GM19372 (cell line): ENCODE measurements around the gene OR13G1.
"Not testable (repeated sequence)": the region's sequence is repeated elsewhere in the genome, so short reads cannot be mapped to it uniquely, and the experiment has no call there.

Experiments
- ATAC-seq: cut with Tn5 transposase; IDR thresholded peaks from one replicate; pipeline ENCODE4 v1.9.1; 2021; ENCODE audit warnings: mild to moderate bottlenecking, low read depth, moderate library complexity; ENCODE audit not compliant: unreplicated experiment

Gene OR13G1, protein sequence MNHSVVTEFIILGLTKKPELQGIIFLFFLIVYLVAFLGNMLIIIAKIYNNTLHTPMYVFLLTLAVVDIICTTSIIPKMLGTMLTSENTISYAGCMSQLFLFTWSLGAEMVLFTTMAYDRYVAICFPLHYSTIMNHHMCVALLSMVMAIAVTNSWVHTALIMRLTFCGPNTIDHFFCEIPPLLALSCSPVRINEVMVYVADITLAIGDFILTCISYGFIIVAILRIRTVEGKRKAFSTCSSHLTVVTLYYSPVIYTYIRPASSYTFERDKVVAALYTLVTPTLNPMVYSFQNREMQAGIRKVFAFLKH

DNA sequence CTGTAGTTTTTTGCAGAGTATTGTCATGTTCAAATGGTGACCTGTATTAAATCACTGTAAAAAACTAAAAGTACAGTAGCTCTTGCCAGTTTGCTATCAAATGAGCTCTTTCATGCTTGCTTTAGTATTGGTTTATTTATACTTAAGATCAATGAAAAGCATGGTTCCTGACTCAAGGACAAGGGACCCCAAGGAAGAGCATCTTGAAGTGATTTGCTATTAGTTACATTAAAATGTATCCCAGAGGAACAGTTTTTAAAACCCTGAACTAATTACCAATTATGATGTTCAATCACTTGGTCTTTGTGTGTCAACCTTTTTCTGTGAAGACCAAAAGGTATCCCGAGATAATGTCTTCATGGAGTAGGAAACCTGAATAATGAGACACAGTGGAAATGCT lies at the start of gene OR13G1:
TSS of gene OR13G1 (minus strand) at position 101 of the 400 bp plus-strand sequence. CDS start 6,698 bp downstream, outside the sequence.
- ATAC-seq = no peak

GRCh38 chr1:247721222-247721621 lies 41.7 kb upstream of the OR13G1 start:
- ATAC-seq = no peak

GRCh38 chr1:247716546-247716945 lies 37.0 kb upstream of the OR13G1 start, which contains the start of gene OR6F1:
OR6F1 (minus strand) TSS chr1:247716646; CDS start chr1:247712755, 3,891 bp downstream.
- ATAC-seq = no peak

DNA sequence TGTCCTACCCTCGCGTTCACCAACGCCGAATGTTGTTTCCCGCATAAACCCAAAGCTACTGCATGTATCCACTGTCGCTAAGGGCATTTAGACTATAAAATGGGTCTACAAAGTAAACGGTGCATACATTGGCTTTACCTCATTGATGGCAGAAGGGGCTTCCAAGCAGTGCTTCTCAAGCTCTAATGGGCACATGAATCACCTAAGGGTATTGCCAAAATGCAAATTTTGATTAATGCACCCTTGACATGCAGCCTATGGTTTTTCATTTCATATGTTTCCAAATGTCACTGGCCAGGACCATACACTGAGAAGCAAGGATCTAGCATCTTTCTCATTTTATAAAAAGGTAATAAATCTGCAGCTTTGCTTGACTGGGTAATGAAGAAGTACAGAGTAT lies 34.2 kb upstream of the OR13G1 start:
- ATAC-seq = no peak

DNA sequence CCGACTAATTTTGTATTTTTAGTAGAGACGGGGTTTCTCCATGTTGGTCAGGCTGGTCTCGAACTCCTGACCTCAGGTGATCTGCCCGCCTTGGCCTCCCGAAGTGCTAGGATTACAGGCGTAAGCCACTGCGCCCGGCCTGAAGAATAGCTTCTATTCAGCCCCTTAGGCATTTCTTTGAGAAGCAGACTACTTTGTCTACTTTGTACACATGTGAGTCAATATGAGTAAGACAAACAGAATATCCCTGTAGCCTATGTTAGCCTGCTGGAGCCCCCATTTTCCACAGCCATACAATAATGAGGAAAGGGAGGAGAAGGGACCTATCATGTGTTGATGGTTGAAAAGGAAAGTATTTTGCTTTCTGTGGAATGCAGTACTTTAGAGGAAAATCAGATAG lies 31.1 kb upstream of the OR13G1 start:
- not testable (repeated sequence) for ATAC-seq

DNA sequence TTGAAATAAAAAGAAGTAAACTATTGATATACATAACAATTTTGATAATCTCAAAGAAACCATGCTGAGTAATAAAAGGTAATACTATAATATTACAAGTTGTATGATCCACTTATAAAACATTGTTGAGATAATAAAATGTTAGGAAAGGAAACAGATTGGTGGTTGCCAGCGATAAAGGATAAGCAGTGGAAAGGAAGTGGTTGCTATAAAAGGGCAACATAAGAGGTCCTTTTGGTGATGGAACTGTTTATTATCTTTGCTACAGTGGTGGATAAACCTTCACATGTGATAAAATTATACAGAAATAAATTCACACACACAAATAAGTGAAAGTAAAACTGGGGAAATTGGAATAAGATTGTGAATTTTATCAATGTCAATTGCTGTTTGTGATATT lies 21.8 kb upstream of the OR13G1 start:
- ATAC-seq = no peak

- peak; percentile 82 for ATAC-seq
Observed at GRCh38 chr1:247681288-247681897, 1.9 kb upstream of the OR13G1 start.

DNA sequence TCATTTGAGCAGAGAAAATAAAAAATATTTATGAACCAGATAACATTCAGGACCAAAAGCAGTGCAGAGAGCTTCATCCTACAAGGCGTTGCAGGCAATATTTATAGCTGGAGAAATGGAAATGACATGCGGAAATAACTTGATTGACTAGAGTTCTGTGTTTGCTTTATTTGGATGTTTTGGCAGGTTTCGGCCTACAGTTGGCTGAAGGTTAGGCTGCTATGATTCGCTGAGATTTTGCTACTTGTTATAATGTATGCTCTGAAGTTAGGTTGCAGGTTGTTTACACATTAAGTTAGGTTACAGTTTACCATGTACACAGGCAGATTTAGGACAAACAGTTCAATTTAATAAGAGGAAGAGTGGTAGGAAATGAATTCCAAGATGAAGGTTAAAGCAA lies 632 bp upstream of the OR13G1 start:
- ATAC-seq = no peak

GRCh38 chr1:247669225-247669624 lies 10.3 kb downstream of the OR13G1 start:
- ATAC-seq = no peak

GRCh38 chr1:247656221-247656875 lies 23.2 kb downstream of the OR13G1 start:
- no peak for ATAC-seq

DNA sequence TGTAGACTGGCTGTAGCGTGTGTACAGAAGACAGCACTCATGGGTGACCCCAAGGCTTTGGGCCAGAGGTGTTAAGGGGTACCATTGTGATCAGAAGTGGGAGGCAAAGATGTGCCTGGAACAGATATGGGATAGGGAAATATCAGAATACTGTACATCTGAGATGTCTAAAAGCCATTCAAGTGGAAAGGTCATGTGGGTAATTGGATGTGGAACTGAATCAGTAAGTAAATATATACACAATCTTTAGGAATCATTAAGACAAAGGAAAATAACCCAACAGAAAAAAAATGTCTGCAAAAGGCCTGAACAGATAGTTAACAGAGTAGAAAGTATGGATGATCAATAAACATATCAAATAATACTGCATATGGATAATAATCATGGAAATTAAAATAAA lies 26.5 kb downstream of the OR13G1 start:
- ATAC-seq = no peak

- no peak for ATAC-seq
Observed at GRCh38 chr1:247647864-247648263, 31.7 kb downstream of the OR13G1 start.

DNA sequence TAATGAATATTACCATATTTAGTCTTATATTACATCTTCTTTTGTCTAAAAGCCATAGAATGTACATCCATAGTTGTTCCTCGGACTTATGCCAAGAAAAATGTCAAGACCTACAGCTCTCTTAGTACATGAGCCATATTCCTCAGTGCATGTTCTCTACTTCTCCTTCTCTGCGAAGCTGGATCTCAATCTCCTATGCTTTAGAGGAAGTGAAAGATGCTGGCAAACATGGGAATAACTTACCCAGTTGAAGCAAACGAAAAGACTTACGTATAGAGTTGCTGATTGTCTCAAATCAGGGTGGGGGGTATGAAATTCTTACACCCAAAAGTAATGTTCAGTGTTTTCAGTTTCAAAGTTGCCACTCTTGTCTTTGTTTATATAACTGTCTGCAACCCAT lies 32.7 kb downstream of the OR13G1 start:
- no peak for ATAC-seq

DNA sequence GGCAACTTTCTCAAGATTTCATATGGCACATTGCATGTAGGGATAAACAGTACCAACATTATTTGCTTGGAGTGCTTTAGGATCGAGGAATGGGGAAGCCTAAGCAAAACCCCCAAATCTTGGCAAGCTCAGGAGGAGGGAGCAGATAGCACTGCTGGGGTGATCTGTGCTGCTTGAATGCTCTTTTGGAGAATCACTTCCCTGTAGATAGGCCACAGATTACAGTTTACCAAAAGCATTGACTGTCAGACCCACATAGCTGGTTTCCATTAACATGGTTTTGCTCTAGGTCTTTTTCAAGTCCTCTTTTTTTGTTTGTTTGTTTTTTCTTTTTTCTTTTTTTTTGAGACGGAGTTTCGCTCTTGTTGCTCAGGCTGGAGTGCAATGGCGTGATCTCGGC lies 36.8 kb downstream of the OR13G1 start:
- ATAC-seq = no peak

DNA sequence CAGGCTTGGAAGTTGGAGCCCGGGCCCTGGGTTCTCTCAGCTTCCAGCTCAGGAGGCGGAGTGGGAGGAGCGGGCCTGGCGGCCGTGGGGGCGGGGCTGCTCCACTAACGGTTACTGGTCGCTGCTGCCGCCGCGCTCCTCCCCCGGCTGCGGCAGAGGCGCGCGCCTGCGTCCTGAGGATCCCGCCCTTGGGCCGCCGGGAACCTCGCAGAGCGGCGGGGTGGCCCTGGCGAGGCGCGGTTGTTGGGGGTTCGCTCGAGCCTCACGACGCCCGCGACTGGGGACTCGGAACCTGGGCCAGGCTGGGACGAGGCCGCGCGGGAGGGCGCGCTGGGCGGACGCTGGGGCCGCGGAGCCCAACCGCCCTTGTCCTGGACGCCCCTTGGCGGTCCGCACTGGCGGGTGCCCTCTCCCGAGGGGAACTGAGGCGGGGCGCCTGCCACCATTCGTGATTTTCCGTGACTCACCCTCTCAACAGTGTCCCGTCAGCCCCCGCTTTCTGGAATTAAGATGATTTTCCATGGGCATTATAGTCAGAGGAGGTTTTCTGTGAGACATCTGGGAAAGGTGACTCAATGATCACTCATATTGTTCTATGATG lies 40.1 kb downstream of the OR13G1 start:
- no peak for ATAC-seq

GRCh38 chr1:247638781-247639180 lies 40.8 kb downstream of the OR13G1 start:
- no peak for ATAC-seq

DNA sequence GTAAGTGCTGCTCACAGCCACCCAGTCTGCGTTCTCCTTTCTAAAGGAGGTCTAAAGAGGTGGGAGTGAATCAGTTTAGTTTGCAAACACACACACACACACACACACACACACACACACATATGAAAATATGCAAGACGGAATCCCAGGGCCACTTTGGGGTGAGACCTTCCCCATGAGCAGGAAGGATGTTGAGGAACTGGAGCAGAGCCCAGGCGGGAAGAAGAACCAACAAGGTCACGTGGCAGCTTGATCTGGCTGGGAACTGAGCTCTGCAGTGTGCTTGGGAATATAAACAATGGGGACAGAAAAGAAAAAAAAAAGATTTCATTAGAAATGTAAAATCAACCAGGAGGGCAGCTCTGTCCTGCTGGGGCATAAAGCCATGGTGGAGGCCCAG lies 41.5 kb downstream of the OR13G1 start:
- no peak for ATAC-seq

GRCh38 chr1:247627951-247628350 lies 51.6 kb downstream of the OR13G1 start:
- no peak for ATAC-seq
